GM06990 (cell line): ENCODE data around the gene RICTOR.

ENCODE experiments used
- DNase-seq: peaks from one replicate; pipeline ENCODE4 v3.0.0-alpha.2; 2011; ENCODE audit not compliant: insufficient read length; ENCODE audit errors: extremely low read depth
- H3K27me3 ChIP-seq: replicated peaks from 2 replicates; pipeline ENCODE4 v1.6.0; 2011; ENCODE audit warnings: low read length; ENCODE audit not compliant: control insufficient read depth, insufficient read depth
- H3K36me3 ChIP-seq: 2 replicates; pipeline ENCODE4 v1.5.1; 2011; ENCODE audit warnings: low read length; ENCODE audit not compliant: control insufficient read depth, insufficient read depth
- H3K4me3 ChIP-seq: replicated peaks from 2 replicates; pipeline ENCODE4 v1.5.1; 2011; ENCODE audit warnings: low read depth, mild to moderate bottlenecking, control low read depth, low read length
- CTCF ChIP-seq: IDR thresholded peaks from 2 replicates; pipeline ENCODE4 v1.5.1; 2011; ENCODE audit warnings: low read length, control low read depth, mild to moderate bottlenecking, inconsistent platforms; ENCODE audit not compliant: insufficient read depth, poor library complexity, severe bottlenecking

Gene RICTOR

GRCh38 chr5:38961691-38962090, 112.5 kb downstream of the RICTOR start:
- no peak for DNase-seq
- no peak for TF ChIP-seq CTCF
- Histone ChIP-seq H3K4me3 (no peak overlapping the region), H3K36me3 (peaks cover 4% of the 10 kb centered on the region), H3K27me3 (no peaks in the 10 kb centered on the region)

- H3K27me3 ChIP-seq, result no peaks in the 10 kb centered on the region
- H3K36me3 ChIP-seq, result peaks cover 2% of the 10 kb centered on the region; the same call in 1 of the 2 replicates
- no peak for TF ChIP-seq CTCF
- no peak overlapping the region for H3K4me3 ChIP-seq
- DNase-seq, result no peak
These were observed 120.7 kb downstream of the RICTOR start for GRCh38 chr5:38953426-38954012.

- DNase-seq, result no peak
- Histone ChIP-seq H3K4me3 (no peak overlapping the region), H3K36me3 (peaks cover 4% of the 10 kb centered on the region; the same call in 1 of the 2 replicates), H3K27me3 (no peaks in the 10 kb centered on the region)
- no peak for TF ChIP-seq CTCF
These were observed 125.7 kb downstream of the RICTOR start for GRCh38 chr5:38948501-38948900.

GRCh38 chr5:38944282-38944681, 129.9 kb downstream of the RICTOR start:
- H3K27me3 ChIP-seq, result no peaks in the 10 kb centered on the region
- DNase-seq, result no peak
- peaks cover 2% of the 10 kb centered on the region for H3K36me3 ChIP-seq
- TF ChIP-seq CTCF, result no peak
- H3K4me3 ChIP-seq, result no peak overlapping the region

DNA sequence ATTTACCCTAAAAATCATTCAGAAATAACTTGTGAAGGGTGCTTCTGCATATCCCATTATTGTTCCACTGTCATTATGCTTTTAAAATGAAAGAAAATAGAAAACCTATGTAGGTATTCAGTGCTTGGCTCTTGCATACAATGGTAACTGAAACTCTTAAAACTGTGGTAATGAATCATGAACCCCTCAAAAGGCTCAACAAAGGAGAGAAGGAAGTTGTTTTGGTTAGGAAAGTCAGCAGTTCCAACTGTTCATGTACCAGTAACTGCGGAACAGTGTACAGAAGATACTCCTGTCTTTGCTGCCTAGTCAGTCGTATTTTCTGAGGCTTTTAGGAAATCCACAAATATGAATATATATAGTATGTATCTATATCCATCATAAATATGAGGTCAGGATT, 132.3 kb downstream of the RICTOR start:
- no peak for DNase-seq
- H3K27me3 ChIP-seq, result no peaks in the 10 kb centered on the region
- peaks cover 2% of the 10 kb centered on the region for H3K36me3 ChIP-seq
- no peak overlapping the region for H3K4me3 ChIP-seq
- no peak for TF ChIP-seq CTCF
